ENCODE data around the gene TM4SF5. TPM values are rescaled to one million over a fixed set of nuclear protein-coding genes. Genes with fewer than 3 reads are reported as not detected.
A peak's percentile ranks its signal among the peaks of the same experiment; 100 is the strongest.

Gene TM4SF5
- total RNA-seq (2022): not detected in 2 replicates
- Bru-seq, nascent RNA: not detected
- not detected for BruChase-seq, experiment 1, labeled RNA remaining after a 6-hour chase
- not detected for BruChase-seq, experiment 2, labeled RNA remaining after a 2-hour chase
- long read RNA-seq: 0 reads

GRCh38 chr17:4771519-4772234 lies at the start of gene TM4SF5:
TSS of gene TM4SF5 (plus strand) at chr17:4771886. CDS start at chr17:4771923, 37 bp downstream.
- TF ChIP-seq CTCF (IDR thresholded peaks at IDR 0.05; ENCODE audit: unreplicated experiment): no peak
- Mint-ChIP-seq H3K4me1 (ENCODE audit: insufficient read depth, unreplicated experiment) (peaks cover 3% of the 10 kb centered on the region), H3K27ac (ENCODE audit: low read depth, unreplicated experiment) (no peak within 1 kb of the TSS), H3K9me3 (ENCODE audit: unreplicated experiment) (no peaks in the 10 kb centered on the region), H3K36me3 (ENCODE audit: insufficient read depth, unreplicated experiment) (no peaks in the 10 kb centered on the region), H3K4me3 (ENCODE audit: unreplicated experiment) (no peak within 1 kb of the TSS), H3K27me3 (ENCODE audit: insufficient read depth, unreplicated experiment) (peaks cover 22% of the 10 kb centered on the region)
- CTCF ChIA-PET: interaction anchor here (0.6 kb wide), 1 partner anchor 37 kb away, joined by 3 read pairs; no protein-coding TSS in a partner anchor
- no TSS peak for BruUV-seq (replicated peaks)
- POLR2A ChIA-PET: interaction anchor here (0.7 to 1.0 kb wide), 4 partner anchors 8 to 153 kb away, joined by 3 read pairs; no protein-coding TSS in a partner anchor
- no peak for DNase-seq (ENCODE audit: unreplicated experiment)
- intact Hi-C loops (cut with micrococcal nuclease): no loop called here

- intact Hi-C loops (cut with micrococcal nuclease): no loop called here
- BruUV-seq (replicated peaks): no TSS peak
- CTCF ChIA-PET: interaction anchor here (0.6 to 1.3 kb wide), 4 partner anchors 19 to 180 kb away, joined by 3 to 4 read pairs (median 3); partner anchors contain the start of gene CHRNE
- Mint-ChIP-seq H3K36me3 (ENCODE audit: insufficient read depth, unreplicated experiment) (no peaks in the 10 kb centered on the region), H3K9me3 (ENCODE audit: unreplicated experiment) (no peaks in the 10 kb centered on the region), H3K4me3 (ENCODE audit: unreplicated experiment) (no peak overlapping the region), H3K27me3 (ENCODE audit: insufficient read depth, unreplicated experiment) (no peaks in the 10 kb centered on the region), H3K27ac (ENCODE audit: low read depth, unreplicated experiment) (peak overlapping the region; percentile 49), H3K4me1 (ENCODE audit: insufficient read depth, unreplicated experiment) (peaks cover 14% of the 10 kb centered on the region)
- no peak for TF ChIP-seq CTCF (IDR thresholded peaks at IDR 0.05; ENCODE audit: unreplicated experiment)
- DNase-seq (ENCODE audit: unreplicated experiment): no peak
- POLR2A ChIA-PET: interaction anchor here (0.6 kb wide), 1 partner anchor 33 kb away, joined by 3 read pairs; no protein-coding TSS in a partner anchor
Measured at GRCh38 chr17:4722678-4723240, 48.9 kb upstream of the TM4SF5 start.

- peaks cover 14% of the 10 kb centered on the region for H3K4me1 Mint-ChIP-seq (ENCODE audit: insufficient read depth, unreplicated experiment)
- POLR2A ChIA-PET: no interaction called here
- CTCF ChIA-PET: no interaction called here
Measured at GRCh38 chr17:4724650-4725049, 47.0 kb upstream of the TM4SF5 start.

More at GRCh38 chr17:4724650-4725049, 47.0 kb upstream of the TM4SF5 start:
- no peaks in the 10 kb centered on the region for H3K36me3 Mint-ChIP-seq (ENCODE audit: insufficient read depth, unreplicated experiment)
- TF ChIP-seq CTCF (IDR thresholded peaks at IDR 0.05; ENCODE audit: unreplicated experiment): no peak
- BruUV-seq (replicated peaks): no TSS peak
- H3K27ac Mint-ChIP-seq (ENCODE audit: low read depth, unreplicated experiment): no peak overlapping the region
- no peak overlapping the region for H3K4me3 Mint-ChIP-seq (ENCODE audit: unreplicated experiment)
- H3K27me3 Mint-ChIP-seq (ENCODE audit: insufficient read depth, unreplicated experiment): no peaks in the 10 kb centered on the region
- no peaks in the 10 kb centered on the region for H3K9me3 Mint-ChIP-seq (ENCODE audit: unreplicated experiment)
- intact Hi-C loops (cut with micrococcal nuclease): no loop called here
- no peak for DNase-seq (ENCODE audit: unreplicated experiment)
